Measurements from ENCODE around the gene FIGNL2. TPM values are rescaled to one million over a fixed set of nuclear protein-coding genes. Genes with fewer than 3 reads are reported as not detected.

Gene FIGNL2
- total RNA-seq, 2 experiments from 2014 or later, result 1.2 to 1.3 TPM

DNA sequence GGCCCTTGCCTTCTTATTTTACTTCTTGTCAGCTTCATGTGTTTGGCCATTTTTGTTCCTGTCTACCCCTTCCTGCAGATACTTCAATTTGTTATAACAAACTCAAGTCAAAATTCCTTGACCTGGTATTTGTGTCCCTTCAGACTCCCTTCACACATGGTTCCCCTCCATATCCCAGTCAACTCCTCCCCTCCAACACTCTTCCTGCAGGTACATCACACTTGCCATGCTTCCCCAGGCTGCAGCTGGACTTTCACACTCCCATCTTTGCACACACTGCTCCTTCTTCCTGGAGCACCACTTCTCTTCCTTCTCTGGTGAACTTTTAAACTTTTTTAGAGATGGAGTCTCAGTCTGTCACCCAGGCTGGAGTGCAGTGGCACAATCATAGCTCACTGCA lies 18.9 kb upstream of the FIGNL2 start:
- TF ChIP-seq, protein P1, sequence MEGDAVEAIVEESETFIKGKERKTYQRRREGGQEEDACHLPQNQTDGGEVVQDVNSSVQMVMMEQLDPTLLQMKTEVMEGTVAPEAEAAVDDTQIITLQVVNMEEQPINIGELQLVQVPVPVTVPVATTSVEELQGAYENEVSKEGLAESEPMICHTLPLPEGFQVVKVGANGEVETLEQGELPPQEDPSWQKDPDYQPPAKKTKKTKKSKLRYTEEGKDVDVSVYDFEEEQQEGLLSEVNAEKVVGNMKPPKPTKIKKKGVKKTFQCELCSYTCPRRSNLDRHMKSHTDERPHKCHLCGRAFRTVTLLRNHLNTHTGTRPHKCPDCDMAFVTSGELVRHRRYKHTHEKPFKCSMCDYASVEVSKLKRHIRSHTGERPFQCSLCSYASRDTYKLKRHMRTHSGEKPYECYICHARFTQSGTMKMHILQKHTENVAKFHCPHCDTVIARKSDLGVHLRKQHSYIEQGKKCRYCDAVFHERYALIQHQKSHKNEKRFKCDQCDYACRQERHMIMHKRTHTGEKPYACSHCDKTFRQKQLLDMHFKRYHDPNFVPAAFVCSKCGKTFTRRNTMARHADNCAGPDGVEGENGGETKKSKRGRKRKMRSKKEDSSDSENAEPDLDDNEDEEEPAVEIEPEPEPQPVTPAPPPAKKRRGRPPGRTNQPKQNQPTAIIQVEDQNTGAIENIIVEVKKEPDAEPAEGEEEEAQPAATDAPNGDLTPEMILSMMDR (IDR thresholded peaks at IDR 0.05), result no peak
- ATAC-seq (ENCODE audit: poor library complexity), result no peak
- Histone ChIP-seq H3K36me3 (ENCODE audit: insufficient read depth, low read length) (no peaks in the 10 kb centered on the region), H3K9me3 (ENCODE audit: control insufficient read depth in 1 of 2, insufficient read depth in 1 of 2, low read length in 2 of 2) (peaks cover 0 to 18% of the 10 kb centered on the region in 2 experiments), H3K4me1 (ENCODE audit: insufficient read depth, low read length) (peaks cover 28% of the 10 kb centered on the region), H3K27ac (ENCODE audit: low read depth in 1 of 2, low read length in 2 of 2) (no peak overlapping the region), H3K4me3 (ENCODE audit: low read length) (no peak overlapping the region), H3K27me3 (ENCODE audit: control insufficient read depth in 1 of 2, insufficient read depth in 2 of 2, low read length in 2 of 2) (peaks cover 56 to 70% of the 10 kb centered on the region in 2 experiments)
- CTCF ChIA-PET, result no interaction called here
- intact Hi-C loops (cut with DNase I, micrococcal nuclease), result no loop called here
- no peaks in the 10 kb centered on the region for H3K9me3 Mint-ChIP-seq
- H3K36me3 Mint-ChIP-seq (ENCODE audit: low read depth), result no peaks in the 10 kb centered on the region
- peaks cover 77% of the 10 kb centered on the region for H3K27me3 Mint-ChIP-seq
- H3K4me1 Mint-ChIP-seq (ENCODE audit: low read depth), result peaks cover 20% of the 10 kb centered on the region
- POLR2A ChIA-PET, result interaction anchor here (0.6 kb wide), 1 partner anchor 54 kb away, joined by 3 read pairs; no protein-coding TSS in a partner anchor
- DNase-seq, result no peak
- no peak overlapping the region for H3K4me3 Mint-ChIP-seq
- no peak overlapping the region for H3K27ac Mint-ChIP-seq

DNA sequence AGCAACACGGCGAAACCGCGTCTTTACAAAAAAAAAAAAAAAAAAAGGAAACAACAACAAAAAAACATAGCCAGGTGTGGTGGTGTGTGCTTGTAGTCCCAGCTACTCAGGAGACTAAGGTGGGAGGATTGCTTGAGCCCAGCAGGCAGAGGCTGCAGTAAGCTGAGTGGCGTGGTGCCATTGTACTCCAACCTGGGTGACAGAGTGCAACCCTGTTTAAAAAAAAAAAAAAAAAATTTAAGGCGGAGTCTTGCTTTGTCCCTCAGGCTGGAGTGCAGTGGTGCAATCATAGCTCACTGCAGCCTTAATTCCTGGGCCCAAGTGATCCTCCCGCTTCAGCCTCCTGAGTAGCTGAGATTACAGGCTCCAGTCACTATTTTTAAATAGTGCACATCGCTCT lies 18.2 kb upstream of the FIGNL2 start:
- Mint-ChIP-seq H3K27ac (no peak overlapping the region), H3K4me3 (no peak overlapping the region), H3K9me3 (no peaks in the 10 kb centered on the region), H3K27me3 (peaks cover 83% of the 10 kb centered on the region), H3K36me3 (ENCODE audit: low read depth) (no peaks in the 10 kb centered on the region), H3K4me1 (ENCODE audit: low read depth) (peaks cover 20% of the 10 kb centered on the region)
- H3K4me1 ChIP-seq (ENCODE audit: insufficient read depth, low read length), result peaks cover 28% of the 10 kb centered on the region
- TF ChIP-seq, protein P1 (IDR thresholded peaks at IDR 0.05), result no peak
- no peak overlapping the region for H3K4me3 ChIP-seq (ENCODE audit: low read length)
- DNase-seq (no peak), ATAC-seq (ENCODE audit: poor library complexity) (no peak)
- H3K27ac ChIP-seq (ENCODE audit: low read depth in 1 of 2, low read length in 2 of 2), result no peak overlapping the region
- ChIA-PET POLR2A (interaction anchor here (0.6 kb wide), 1 partner anchor 55 kb away, joined by 3 read pairs; no protein-coding TSS in a partner anchor), CTCF (no interaction called here)
- no peaks in the 10 kb centered on the region for H3K36me3 ChIP-seq (ENCODE audit: insufficient read depth, low read length)
- peaks cover 58 to 76% of the 10 kb centered on the region in 2 experiments for H3K27me3 ChIP-seq (ENCODE audit: control insufficient read depth in 1 of 2, insufficient read depth in 2 of 2, low read length in 2 of 2)
- intact Hi-C loops (cut with DNase I, micrococcal nuclease), result no loop called here
- peaks cover 0 to 18% of the 10 kb centered on the region in 2 experiments for H3K9me3 ChIP-seq (ENCODE audit: control insufficient read depth in 1 of 2, insufficient read depth in 1 of 2, low read length in 2 of 2)

DNA sequence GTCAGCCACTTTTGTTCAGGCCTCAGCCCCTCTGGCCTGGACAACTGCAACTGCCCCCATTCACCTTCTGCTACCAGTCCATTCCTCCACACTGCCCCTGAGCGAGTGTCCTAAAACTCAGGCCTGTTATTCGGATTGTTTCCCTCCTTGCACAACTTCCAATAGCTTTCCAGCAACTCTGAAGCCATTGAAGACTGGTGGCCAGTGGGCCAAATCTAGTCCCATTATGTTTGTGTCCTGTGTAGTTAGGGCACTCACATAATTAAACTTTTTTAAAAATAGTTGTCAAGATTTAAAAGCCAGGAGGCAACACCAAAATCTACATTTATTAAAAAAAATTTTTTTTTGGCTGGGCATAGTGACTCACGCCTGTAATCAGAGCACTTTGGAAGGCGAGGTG lies 17.8 kb upstream of the FIGNL2 start:
- no peak for DNase-seq
- intact Hi-C loops (cut with DNase I, micrococcal nuclease), result no loop called here
- Histone ChIP-seq H3K36me3 (ENCODE audit: insufficient read depth, low read length) (no peaks in the 10 kb centered on the region), H3K27me3 (ENCODE audit: control insufficient read depth in 1 of 2, insufficient read depth in 2 of 2, low read length in 2 of 2) (peaks cover 58 to 80% of the 10 kb centered on the region in 2 experiments), H3K27ac (ENCODE audit: low read depth in 1 of 2, low read length in 2 of 2) (no peak overlapping the region), H3K4me3 (ENCODE audit: low read length) (no peak overlapping the region), H3K4me1 (ENCODE audit: insufficient read depth, low read length) (peaks cover 28% of the 10 kb centered on the region), H3K9me3 (ENCODE audit: control insufficient read depth in 1 of 2, insufficient read depth in 1 of 2, low read length in 2 of 2) (peaks cover 0 to 18% of the 10 kb centered on the region in 2 experiments)
- Mint-ChIP-seq H3K4me1 (ENCODE audit: low read depth) (peaks cover 20% of the 10 kb centered on the region), H3K9me3 (no peaks in the 10 kb centered on the region), H3K27ac (no peak overlapping the region), H3K27me3 (peaks cover 87% of the 10 kb centered on the region), H3K4me3 (peak overlapping the region; percentile 18), H3K36me3 (ENCODE audit: low read depth) (no peaks in the 10 kb centered on the region)
- ChIA-PET POLR2A (no interaction called here), CTCF (no interaction called here)
- no peak for ATAC-seq (ENCODE audit: poor library complexity)
- TF ChIP-seq, protein P1 (IDR thresholded peaks at IDR 0.05), result no peak

All from CD4-positive, alpha-beta T cell (primary cell).